ENCODE data around the gene SLC29A3.

- TF ChIP-seq CTCF (IDR thresholded peaks at IDR 0.05), result no peak
- no peak for TF ChIP-seq POLR2A (IDR thresholded peaks at IDR 0.05)
Observed at GRCh38 chr10:71366690-71367089, 47.6 kb downstream of the SLC29A3 start.
